Suprapubic skin (tissue), 4 donors: ENCODE data around the gene COL15A1.

Experiments used
- CTCF ChIP-seq, 2 donors: fragments of 200-600 bp in 1 of 2; fragments of 450-650 bp in 1 of 2; sonication (generic) in 1 of 2; IDR thresholded peaks; one replicate each; pipeline ENCODE4 v1.5.1; 2016 to 2019; ENCODE audit warnings: antibody characterized with exemption in 2 of 2, mild to moderate bottlenecking in 1 of 2, moderate library complexity in 1 of 2
- EP300 ChIP-seq: sonication (generic); formaldehyde crosslinking; IDR thresholded peaks from one replicate; pipeline ENCODE4 v1.6.1; 2017; ENCODE audit warnings: antibody characterized with exemption
- POLR2A ChIP-seq, 2 donors: fragments of 450-650 bp; IDR thresholded peaks; one replicate each; pipeline ENCODE4 v1.6.1; 2017; ENCODE audit warnings: antibody characterized with exemption in 2 of 2, mild to moderate bottlenecking in 2 of 2, moderate library complexity in 2 of 2
- POLR2AphosphoS5 ChIP-seq, 3 donors: sonication (generic); formaldehyde crosslinking; IDR thresholded peaks; one replicate each; pipeline ENCODE4 v1.6.1; 2017; ENCODE audit warnings: antibody characterized with exemption in 3 of 3

GRCh38 chr9:99003308-99003707 lies 59.6 kb downstream of the COL15A1 start:
- TF ChIP-seq CTCF (IDR thresholded peaks at IDR 0.05) (no peak), POLR2AphosphoS5 (IDR thresholded peaks at IDR 0.05) (no peak), EP300 (no peak), POLR2A (IDR thresholded peaks at IDR 0.05) (no peak)
